ENCODE measurements around the gene VRK1. TPM values are rescaled to one million over a fixed set of nuclear protein-coding genes. Genes with fewer than 3 reads are reported as not detected.

Gene VRK1
- total RNA-seq, 1 experiment from 2014 or later, result 39.1 TPM

DNA sequence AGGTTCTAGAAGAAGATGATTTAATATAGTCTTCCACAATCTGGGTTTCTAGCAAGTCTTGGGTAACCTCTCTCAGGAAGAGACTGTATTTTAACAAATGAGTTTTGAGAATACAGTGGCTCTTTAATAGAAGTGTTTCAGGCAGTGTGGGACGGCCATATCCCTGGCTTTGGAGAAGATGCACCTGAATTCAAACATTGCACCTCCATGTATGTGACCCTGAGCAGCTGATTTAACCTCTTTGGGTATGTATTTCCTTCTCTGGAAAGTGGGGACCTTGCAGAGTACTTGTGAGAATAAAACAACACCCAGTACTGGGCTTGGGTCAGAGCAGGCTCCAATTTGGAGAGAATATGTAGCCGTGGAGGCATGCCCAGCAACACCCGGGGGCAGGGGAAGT lies 15.8 kb upstream of the VRK1 start:
- ChIA-PET CTCF (no interaction called here), POLR2A (ENCODE audit: unreplicated experiment) (no interaction called here)
- H3K4me3 ChIP-seq (ENCODE audit: low read length), result no peak overlapping the region
- H3K4me1 ChIP-seq (ENCODE audit: insufficient read depth, low read length), result peaks cover 17% of the 10 kb centered on the region
- TF ChIP-seq, protein P1, sequence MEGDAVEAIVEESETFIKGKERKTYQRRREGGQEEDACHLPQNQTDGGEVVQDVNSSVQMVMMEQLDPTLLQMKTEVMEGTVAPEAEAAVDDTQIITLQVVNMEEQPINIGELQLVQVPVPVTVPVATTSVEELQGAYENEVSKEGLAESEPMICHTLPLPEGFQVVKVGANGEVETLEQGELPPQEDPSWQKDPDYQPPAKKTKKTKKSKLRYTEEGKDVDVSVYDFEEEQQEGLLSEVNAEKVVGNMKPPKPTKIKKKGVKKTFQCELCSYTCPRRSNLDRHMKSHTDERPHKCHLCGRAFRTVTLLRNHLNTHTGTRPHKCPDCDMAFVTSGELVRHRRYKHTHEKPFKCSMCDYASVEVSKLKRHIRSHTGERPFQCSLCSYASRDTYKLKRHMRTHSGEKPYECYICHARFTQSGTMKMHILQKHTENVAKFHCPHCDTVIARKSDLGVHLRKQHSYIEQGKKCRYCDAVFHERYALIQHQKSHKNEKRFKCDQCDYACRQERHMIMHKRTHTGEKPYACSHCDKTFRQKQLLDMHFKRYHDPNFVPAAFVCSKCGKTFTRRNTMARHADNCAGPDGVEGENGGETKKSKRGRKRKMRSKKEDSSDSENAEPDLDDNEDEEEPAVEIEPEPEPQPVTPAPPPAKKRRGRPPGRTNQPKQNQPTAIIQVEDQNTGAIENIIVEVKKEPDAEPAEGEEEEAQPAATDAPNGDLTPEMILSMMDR (conservative IDR thresholded peaks at IDR 0.05; ENCODE audit: low read depth, low read length), result no peak
- TF ChIP-seq EZH2 (IDR thresholded peaks at IDR 0.05; ENCODE audit: low read length, unreplicated experiment) (no peak), EZH2phosphoT487 (IDR thresholded peaks at IDR 0.05; ENCODE audit: borderline replicate concordance, low read length) (no peak)
- H3K27me3 ChIP-seq (ENCODE audit: low read length), result no peaks in the 10 kb centered on the region
- H3K9ac ChIP-seq (ENCODE audit: low read length), result no peak overlapping the region
- no peak for ATAC-seq
- no peaks in the 10 kb centered on the region for H3K36me3 ChIP-seq (ENCODE audit: low read depth, low read length)
- BruUV-seq (replicated peaks), result no TSS peak
- H3K9me3 ChIP-seq (ENCODE audit: low read length), result no peaks in the 10 kb centered on the region
- no peak overlapping the region for H3K4me2 ChIP-seq (ENCODE audit: low read length)
- no peaks in the 10 kb centered on the region for H3K79me2 ChIP-seq (ENCODE audit: low read length)
- no peaks in the 10 kb centered on the region for H3K9me2 ChIP-seq (replicated peaks; ENCODE audit: low read length)
- DNase-seq, result no peak
- no peaks in the 10 kb centered on the region for H4K20me1 ChIP-seq (ENCODE audit: low read length)
- no peak overlapping the region for H3K27ac ChIP-seq (ENCODE audit: low read length)
- intact Hi-C loops (cut with micrococcal nuclease), result no loop called here
- no peak overlapping the region for H2AFZ ChIP-seq (ENCODE audit: low read length)
- H3F3A ChIP-seq (ENCODE audit: low read length, unreplicated experiment), result no peaks in the 10 kb centered on the region

DNA sequence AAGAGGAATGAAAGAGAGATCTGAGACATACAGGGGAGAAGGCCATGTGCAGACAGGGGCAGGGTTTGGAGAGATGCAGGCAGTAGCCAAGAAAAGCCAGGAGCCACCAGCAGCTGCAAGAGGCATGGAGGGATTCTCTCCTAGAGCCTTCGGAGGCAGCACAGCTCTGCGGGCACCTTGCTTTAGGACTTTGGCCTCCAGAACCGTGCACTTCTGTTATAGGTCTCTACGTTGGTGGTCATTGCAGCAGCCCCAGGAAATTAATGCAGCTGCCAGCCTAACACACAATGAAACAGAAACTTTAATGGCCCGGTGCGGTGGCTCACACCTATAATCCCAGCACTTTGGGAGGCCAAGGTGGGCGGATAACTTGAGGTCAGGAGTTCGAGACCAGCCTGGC lies 14.7 kb upstream of the VRK1 start:
- H3K4me1 ChIP-seq (ENCODE audit: insufficient read depth, low read length), result peaks cover 17% of the 10 kb centered on the region
- TF ChIP-seq, protein P1 (conservative IDR thresholded peaks at IDR 0.05; ENCODE audit: low read depth, low read length), result no peak
- TF ChIP-seq EZH2 (IDR thresholded peaks at IDR 0.05; ENCODE audit: low read length, unreplicated experiment) (no peak), EZH2phosphoT487 (IDR thresholded peaks at IDR 0.05; ENCODE audit: borderline replicate concordance, low read length) (no peak)
- DNase-seq, result no peak
- H4K20me1 ChIP-seq (ENCODE audit: low read length), result no peaks in the 10 kb centered on the region
- POLR2A ChIA-PET (ENCODE audit: unreplicated experiment), result interaction anchor here (0.6 kb wide), 1 partner anchor 268 kb away, joined by 4 read pairs; no protein-coding TSS in a partner anchor
- intact Hi-C loops (cut with micrococcal nuclease), result no loop called here
- H3K36me3 ChIP-seq (ENCODE audit: low read depth, low read length), result no peaks in the 10 kb centered on the region
- no peaks in the 10 kb centered on the region for H3K9me3 ChIP-seq (ENCODE audit: low read length)
- no peak overlapping the region for H3K4me2 ChIP-seq (ENCODE audit: low read length)
- H3K9ac ChIP-seq (ENCODE audit: low read length), result no peak overlapping the region
- H3F3A ChIP-seq (ENCODE audit: low read length, unreplicated experiment), result no peaks in the 10 kb centered on the region
- H3K9me2 ChIP-seq (replicated peaks; ENCODE audit: low read length), result no peaks in the 10 kb centered on the region
- no peak overlapping the region for H2AFZ ChIP-seq (ENCODE audit: low read length)
- no peaks in the 10 kb centered on the region for H3K27me3 ChIP-seq (ENCODE audit: low read length)
- no peaks in the 10 kb centered on the region for H3K79me2 ChIP-seq (ENCODE audit: low read length)
- BruUV-seq (replicated peaks), result no TSS peak
- ATAC-seq, result no peak
- CTCF ChIA-PET, result interaction anchor here (0.7 kb wide), 1 partner anchor 15 kb away, joined by 4 read pairs; the partner anchor contains the start of gene VRK1
- H3K4me3 ChIP-seq (ENCODE audit: low read length), result no peak overlapping the region
- no peak overlapping the region for H3K27ac ChIP-seq (ENCODE audit: low read length)

DNA sequence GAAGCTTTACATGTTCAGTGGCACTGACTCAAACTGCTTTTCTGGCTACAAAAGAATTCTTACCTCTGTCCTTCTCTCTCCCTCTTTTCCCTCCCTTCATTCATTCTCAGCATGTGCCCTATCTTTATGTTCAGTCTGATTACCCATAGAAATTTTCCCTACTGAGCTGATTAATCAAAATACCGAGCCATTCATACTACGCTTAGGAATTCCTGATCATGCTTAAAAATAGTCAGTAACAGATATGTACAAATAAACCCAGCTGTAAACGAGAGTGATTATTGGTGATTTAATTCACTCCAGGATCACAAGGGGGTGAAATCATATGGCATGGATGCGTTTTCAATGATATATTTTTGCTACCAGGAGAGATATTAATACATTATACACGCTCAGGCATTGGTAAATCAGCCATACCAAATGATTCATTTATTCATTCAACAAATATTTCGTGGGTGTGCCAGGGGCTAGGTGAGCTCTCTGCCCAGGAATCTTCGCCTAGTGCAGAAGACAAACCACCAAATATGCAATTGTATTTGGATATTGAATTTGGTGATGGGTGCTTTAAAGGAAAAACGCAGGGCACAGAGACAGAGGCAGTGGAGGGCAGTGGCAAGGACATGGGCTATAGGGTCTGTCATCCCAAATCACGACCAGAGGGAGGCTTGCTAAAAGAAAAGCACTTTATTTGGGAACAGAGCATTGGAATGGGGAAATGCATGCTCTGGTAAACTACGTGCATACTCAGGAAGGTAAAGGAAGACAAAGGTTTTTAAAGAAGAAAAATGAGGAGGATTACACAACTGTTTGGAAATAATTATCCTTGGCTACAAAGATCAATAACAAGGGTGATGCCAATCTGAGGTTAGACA lies 13.9 kb upstream of the VRK1 start:
- no peaks in the 10 kb centered on the region for H3F3A ChIP-seq (ENCODE audit: low read length, unreplicated experiment)
- no peaks in the 10 kb centered on the region for H3K36me3 ChIP-seq (ENCODE audit: low read depth, low read length)
- H3K9ac ChIP-seq (ENCODE audit: low read length), result no peak overlapping the region
- TF ChIP-seq, protein P1 (conservative IDR thresholded peaks at IDR 0.05; ENCODE audit: low read depth, low read length), result no peak
- intact Hi-C loops (cut with micrococcal nuclease), result no loop called here
- H2AFZ ChIP-seq (ENCODE audit: low read length), result peak overlapping the region; percentile 8
- peak; percentile 83 for DNase-seq
- no peaks in the 10 kb centered on the region for H3K79me2 ChIP-seq (ENCODE audit: low read length)
- no peaks in the 10 kb centered on the region for H3K9me2 ChIP-seq (replicated peaks; ENCODE audit: low read length)
- H3K4me1 ChIP-seq (ENCODE audit: insufficient read depth, low read length), result peaks cover 17% of the 10 kb centered on the region
- H3K4me3 ChIP-seq (ENCODE audit: low read length), result peak overlapping the region; percentile 46
- H3K27me3 ChIP-seq (ENCODE audit: low read length), result no peaks in the 10 kb centered on the region
- H3K27ac ChIP-seq (ENCODE audit: low read length), result peak overlapping the region; percentile 52
- ATAC-seq, result peak; percentile 49
- H3K4me2 ChIP-seq (ENCODE audit: low read length), result peak overlapping the region; percentile 68
- H3K9me3 ChIP-seq (ENCODE audit: low read length), result no peaks in the 10 kb centered on the region
- no peaks in the 10 kb centered on the region for H4K20me1 ChIP-seq (ENCODE audit: low read length)
- BruUV-seq (replicated peaks), result no TSS peak
- ChIA-PET CTCF (interaction anchor here (0.6 to 0.7 kb wide), 2 partner anchors 8 to 14 kb away, joined by 3 to 4 read pairs; partner anchors contain the start of gene VRK1), POLR2A (ENCODE audit: unreplicated experiment) (interaction anchor here (0.6 kb wide), 1 partner anchor 267 kb away, joined by 4 read pairs; no protein-coding TSS in a partner anchor)

All from PC-3 (cell line).